Measurements from ENCODE around the gene CIAO2B. TPM values are rescaled to one million over a fixed set of nuclear protein-coding genes. Genes with fewer than 3 reads are reported as not detected.
A peak's percentile ranks its signal among the peaks of the same experiment; 100 is the strongest.

The CIAO2B gene
- total RNA-seq, 1 experiment from 2014 or later, result 83.0 TPM

GRCh38 chr16:66918803-66919568 lies 15.2 kb downstream of the CIAO2B start, which contains the start of gene CDH16:
Gene CDH16 (minus strand): TSS chr16:66918885. CDS start chr16:66918065, 820 bp downstream.
- H2AK5ac ChIP-seq (ENCODE audit: insufficient read length, low read length), result no peak within 1 kb of the TSS
- no peak within 1 kb of the TSS for H2AFZ ChIP-seq (ENCODE audit: low read length)
- H3K4ac ChIP-seq (ENCODE audit: low read depth, low read length), result no peak within 1 kb of the TSS
- Mint-ChIP-seq H3K4me1 (no peaks in the 10 kb centered on the region), H3K4me3 (no peak within 1 kb of the TSS), H3K36me3 (ENCODE audit: insufficient read depth in 1 of 3, low read depth in 3 of 3) (no peaks in the 10 kb centered on the region; a peak in 1 of 7 replicates), H3K27me3 (ENCODE audit: low read depth) (peaks cover 56% of the 10 kb centered on the region), H3K9me3 (no peaks in the 10 kb centered on the region), H3K27ac (peak within 1 kb of the TSS in 1 of 3 experiments; percentile 67; a peak in 1 of 7 replicates)
- H3K9ac ChIP-seq (ENCODE audit: extremely low read depth, insufficient read length, low read length), result no peak within 1 kb of the TSS
- no peak within 1 kb of the TSS for H3K23ac ChIP-seq (ENCODE audit: insufficient read length, low read depth, low read length)
- no peak within 1 kb of the TSS for H4K8ac ChIP-seq (replicated peaks; ENCODE audit: insufficient read length, low read depth, low read length)
- no peaks in the 10 kb centered on the region for H4K20me1 ChIP-seq (ENCODE audit: control insufficient read depth, insufficient read depth, insufficient read length)
- no peak within 1 kb of the TSS for H3K4me2 ChIP-seq (ENCODE audit: insufficient read depth, insufficient read length, low read length)
- no peaks in the 10 kb centered on the region for H3K23me2 ChIP-seq (ENCODE audit: insufficient read length, low read depth, low read length, poor library complexity, severe bottlenecking)
- no peaks in the 10 kb centered on the region for H3K79me1 ChIP-seq (ENCODE audit: insufficient read depth, low read depth, low read length, poor library complexity, severe bottlenecking)
- no peaks in the 10 kb centered on the region for H3K4me1 ChIP-seq (ENCODE audit: insufficient read depth, low read length)
- H3K56ac ChIP-seq (ENCODE audit: insufficient read length, low read depth, low read length), result no peak within 1 kb of the TSS
- H2BK120ac ChIP-seq (ENCODE audit: low read depth, low read length, poor library complexity, severe bottlenecking), result no peak within 1 kb of the TSS
- H3K18ac ChIP-seq (ENCODE audit: insufficient read length, low read depth, low read length), result no peak within 1 kb of the TSS
- no peaks in the 10 kb centered on the region; the same call in 1 of the 2 replicates for H3K27me3 ChIP-seq (ENCODE audit: insufficient read depth, low read length)
- H2BK20ac ChIP-seq (ENCODE audit: low read depth, low read length, poor library complexity, severe bottlenecking), result no peak within 1 kb of the TSS
- DNase-seq, result no peak
- no peak within 1 kb of the TSS for H2BK5ac ChIP-seq (ENCODE audit: insufficient read length, low read length)
- WGBS (ENCODE audit: extremely low coverage, insufficient read length, low lambda C conversion rate), result no CpG with 5 or more reads among the region's 7 CpGs
- no peak within 1 kb of the TSS for H2BK15ac ChIP-seq (ENCODE audit: low read depth, low read length)
- no peak within 1 kb of the TSS for H4K91ac ChIP-seq (ENCODE audit: insufficient read length, low read depth, low read length)
- no peak within 1 kb of the TSS for H3K27ac ChIP-seq (ENCODE audit: insufficient read length, low read depth, low read length)
- H3K9me3 ChIP-seq (ENCODE audit: control insufficient read depth, low read depth, low read length), result no peaks in the 10 kb centered on the region
- H3K79me2 ChIP-seq (ENCODE audit: insufficient read depth, low read length), result no peaks in the 10 kb centered on the region
- no peak within 1 kb of the TSS for H4K5ac ChIP-seq (ENCODE audit: insufficient read length, low read depth, low read length)
- H3T11ph ChIP-seq (ENCODE audit: low read length), result no peak within 1 kb of the TSS
- no peak for TF ChIP-seq CTCF (conservative IDR thresholded peaks at IDR 0.05)
- H3K14ac ChIP-seq (ENCODE audit: insufficient read depth, low read length), result no peak within 1 kb of the TSS; the same call in 1 of the 2 replicates
- H2BK12ac ChIP-seq (ENCODE audit: insufficient read length, low read depth, low read length), result no peak within 1 kb of the TSS
